Colonic mucosa (tissue), 4 donors: ENCODE data around the gene BMX. TPM values are rescaled to one million over a fixed set of nuclear protein-coding genes. Genes with fewer than 3 reads are reported as not detected.

Experiments used
- DNase-seq: peaks from one replicate; pipeline ENCODE4 v3.0.0-alpha.2; 2020
- H3K27ac ChIP-seq: fragments of 200-600 bp; one replicate; pipeline ENCODE4 v1.8.0; 2021
- H3K27me3 ChIP-seq: fragments of 200-600 bp; one replicate; pipeline ENCODE4 v1.8.0; 2021
- H3K36me3 ChIP-seq: fragments of 200-600 bp; one replicate; pipeline ENCODE4 v1.8.0; 2021
- H3K4me1 ChIP-seq: fragments of 200-600 bp; one replicate; pipeline ENCODE4 v1.8.0; 2021; ENCODE audit warnings: mild to moderate bottlenecking
- H3K4me3 ChIP-seq: fragments of 200-600 bp; one replicate; pipeline ENCODE4 v1.8.0; 2021
- H3K9ac ChIP-seq, 2 donors: one replicate each; pipeline ENCODE4 v1.7.0; 2013; ENCODE audit warnings: control low read depth in 2 of 2, low read depth in 2 of 2, low read length in 2 of 2
- H3K9me3 ChIP-seq: fragments of 200-600 bp; one replicate; pipeline ENCODE4 v1.8.0; 2021
- intact Hi-C: fragments of 100-400 bp; cut with DNase I; formaldehyde crosslinking; loops from one replicate; pipeline ENCODE4 v1.14.1; 2022
- total RNA-seq, 2 donors: library from RNA; stranded (reverse); fragmentation: NEBNext Ultra II Directional in 1 of 2; extraction: Animal tissue kit (Norgen Biotek cat#: 25700) in 1 of 2; gene quantifications; one replicate each; pipeline ENCODE4 v1.2.1, GENCODE V29; 2021
- TF ChIP-seq, protein P1 (sequence below): fragments of 200-600 bp; IDR thresholded peaks from one replicate; pipeline ENCODE4 v1.8.0; 2022; ENCODE audit warnings: antibody characterized with exemption, mild to moderate bottlenecking
- donor health status: healthy.
- donor health status: DM: no; HTN: no; CAD: no.
- donor health status: DM: no; HTN: no; CAD: no.

Gene BMX
- total RNA-seq, 2 donors from 2014 or later = 1.4 to 1.8 TPM

DNA sequence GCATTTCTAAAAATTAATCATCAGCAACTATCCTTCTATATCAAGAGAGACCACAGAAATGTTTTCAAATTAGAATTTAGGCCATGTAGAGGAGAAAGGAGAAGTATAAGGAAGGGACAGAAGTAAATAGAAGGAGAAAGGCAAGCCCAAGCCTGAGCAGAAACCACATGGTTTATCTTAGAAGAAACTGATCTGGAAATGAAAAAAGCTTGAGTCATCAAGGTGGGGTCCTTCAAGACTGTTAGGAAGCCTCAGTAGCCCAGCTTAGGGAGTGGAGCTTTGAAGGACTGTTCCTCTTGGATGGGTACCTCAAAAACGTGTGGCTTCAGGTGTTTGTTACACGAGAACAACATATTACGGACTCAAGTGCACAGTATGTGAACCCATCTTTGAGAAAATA, 4.5 kb downstream of the BMX start:
- H3K9ac ChIP-seq = no peak overlapping the region
- no peak for DNase-seq
- H3K4me1 ChIP-seq = no peaks in the 10 kb centered on the region
- H3K27me3 ChIP-seq = no peaks in the 10 kb centered on the region
- H3K9me3 ChIP-seq = no peaks in the 10 kb centered on the region
- intact Hi-C loops = no loop called here
- H3K4me3 ChIP-seq = no peak overlapping the region
- H3K36me3 ChIP-seq = no peaks in the 10 kb centered on the region
- TF ChIP-seq, protein P1, sequence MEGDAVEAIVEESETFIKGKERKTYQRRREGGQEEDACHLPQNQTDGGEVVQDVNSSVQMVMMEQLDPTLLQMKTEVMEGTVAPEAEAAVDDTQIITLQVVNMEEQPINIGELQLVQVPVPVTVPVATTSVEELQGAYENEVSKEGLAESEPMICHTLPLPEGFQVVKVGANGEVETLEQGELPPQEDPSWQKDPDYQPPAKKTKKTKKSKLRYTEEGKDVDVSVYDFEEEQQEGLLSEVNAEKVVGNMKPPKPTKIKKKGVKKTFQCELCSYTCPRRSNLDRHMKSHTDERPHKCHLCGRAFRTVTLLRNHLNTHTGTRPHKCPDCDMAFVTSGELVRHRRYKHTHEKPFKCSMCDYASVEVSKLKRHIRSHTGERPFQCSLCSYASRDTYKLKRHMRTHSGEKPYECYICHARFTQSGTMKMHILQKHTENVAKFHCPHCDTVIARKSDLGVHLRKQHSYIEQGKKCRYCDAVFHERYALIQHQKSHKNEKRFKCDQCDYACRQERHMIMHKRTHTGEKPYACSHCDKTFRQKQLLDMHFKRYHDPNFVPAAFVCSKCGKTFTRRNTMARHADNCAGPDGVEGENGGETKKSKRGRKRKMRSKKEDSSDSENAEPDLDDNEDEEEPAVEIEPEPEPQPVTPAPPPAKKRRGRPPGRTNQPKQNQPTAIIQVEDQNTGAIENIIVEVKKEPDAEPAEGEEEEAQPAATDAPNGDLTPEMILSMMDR = no peak
- no peak overlapping the region for H3K27ac ChIP-seq

DNA sequence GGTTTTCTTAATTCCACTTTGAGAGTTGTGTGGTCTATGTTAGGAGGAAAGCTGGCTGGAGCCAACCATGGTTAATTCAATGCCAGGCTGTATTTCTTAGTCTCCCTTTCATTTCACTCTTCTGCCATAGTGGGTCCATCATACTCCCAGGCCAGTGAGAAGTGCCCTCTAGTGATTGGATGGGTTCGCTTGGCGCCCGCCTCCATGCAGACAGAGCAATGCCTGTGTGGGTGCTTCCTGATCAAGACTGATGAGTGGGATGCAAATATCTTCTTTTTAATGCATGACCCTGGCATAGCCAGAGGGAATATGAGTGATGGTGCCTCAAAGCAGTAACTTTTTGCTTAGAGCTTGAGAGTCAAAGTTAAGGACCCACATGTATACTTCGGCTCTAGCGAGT, 6.4 kb downstream of the BMX start:
- no peak overlapping the region for H3K4me3 ChIP-seq
- H3K27ac ChIP-seq = no peak overlapping the region
- intact Hi-C loops = no loop called here
- DNase-seq = no peak
- no peaks in the 10 kb centered on the region for H3K27me3 ChIP-seq
- no peaks in the 10 kb centered on the region for H3K4me1 ChIP-seq
- no peaks in the 10 kb centered on the region for H3K36me3 ChIP-seq
- no peaks in the 10 kb centered on the region for H3K9me3 ChIP-seq
- TF ChIP-seq, protein P1 = no peak
- H3K9ac ChIP-seq = no peak overlapping the region

DNA sequence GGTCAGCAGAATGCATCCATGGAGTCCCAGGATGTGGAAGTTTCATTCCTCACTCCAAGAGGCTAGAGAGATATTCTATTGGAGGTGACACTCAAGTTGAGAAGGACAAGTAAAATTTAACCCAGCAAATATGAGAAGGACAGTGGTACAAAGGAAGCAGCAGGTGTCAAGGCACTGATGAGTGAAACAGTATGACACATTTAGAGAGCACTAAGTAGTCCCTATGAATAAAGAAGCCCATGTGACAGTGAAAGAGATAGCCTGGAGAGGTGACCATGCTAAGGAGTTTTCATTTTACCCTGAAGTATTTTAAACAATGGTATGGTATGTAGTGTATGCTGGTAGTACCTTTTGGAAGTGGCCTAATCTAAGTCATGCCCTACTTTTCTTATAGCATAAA, 9.2 kb downstream of the BMX start:
- intact Hi-C loops = no loop called here
- Histone ChIP-seq H3K27ac (no peak overlapping the region), H3K4me1 (no peaks in the 10 kb centered on the region), H3K27me3 (no peaks in the 10 kb centered on the region), H3K4me3 (no peak overlapping the region), H3K9ac (no peak overlapping the region), H3K9me3 (no peaks in the 10 kb centered on the region), H3K36me3 (no peaks in the 10 kb centered on the region)
- DNase-seq = no peak
- TF ChIP-seq, protein P1 = no peak

DNA sequence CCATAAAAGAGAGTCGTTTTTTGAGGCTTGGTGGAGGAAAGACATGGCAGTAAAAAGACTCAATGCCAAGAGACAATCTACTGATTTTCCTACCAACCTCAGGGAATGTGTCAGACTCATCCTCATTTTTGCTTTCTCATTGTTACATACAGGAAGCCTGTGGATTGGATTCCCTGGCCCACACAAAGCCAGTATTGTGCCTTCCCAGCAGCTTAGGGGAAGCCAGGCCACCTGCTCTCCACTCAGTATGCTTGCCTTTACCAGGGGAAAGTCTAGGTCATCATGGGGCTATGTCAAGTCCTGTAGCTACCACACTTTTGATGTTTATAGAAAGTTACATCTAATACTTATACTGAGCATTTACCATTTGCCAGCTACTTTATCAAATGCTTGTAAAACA, 11.0 kb downstream of the BMX start:
- no peak for DNase-seq
- Histone ChIP-seq H3K27ac (no peak overlapping the region), H3K9ac (no peak overlapping the region), H3K9me3 (no peaks in the 10 kb centered on the region), H3K36me3 (no peaks in the 10 kb centered on the region), H3K4me1 (no peaks in the 10 kb centered on the region), H3K4me3 (no peak overlapping the region), H3K27me3 (no peaks in the 10 kb centered on the region)
- TF ChIP-seq, protein P1 = no peak
- intact Hi-C loops = no loop called here

DNA sequence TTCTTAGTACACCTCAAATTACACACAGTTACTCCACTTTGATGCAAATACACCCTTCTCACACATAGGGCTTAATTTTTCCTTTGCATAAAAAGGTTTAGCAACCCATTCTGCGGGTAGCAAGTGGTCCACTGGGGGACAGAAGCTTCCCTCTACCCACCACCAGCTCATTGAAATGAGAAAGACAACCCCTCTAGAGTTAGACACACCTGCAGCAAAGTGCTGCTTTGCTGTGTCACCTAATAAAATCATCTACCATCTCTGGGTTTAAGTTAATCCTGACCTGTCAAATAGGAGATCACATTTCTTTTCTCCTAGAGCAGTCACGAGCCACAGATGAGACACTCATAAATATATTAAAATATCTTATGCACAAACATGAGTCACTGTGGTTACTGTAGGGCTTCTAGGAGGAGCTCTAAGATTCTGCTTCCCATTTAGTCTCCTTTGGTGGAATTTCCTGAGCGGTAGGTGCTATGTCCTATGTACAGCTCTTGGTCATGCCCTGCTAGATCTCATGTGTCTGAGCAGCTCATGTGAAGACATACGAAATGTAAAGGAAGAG, 11.9 kb downstream of the BMX start:
- Histone ChIP-seq H3K4me3 (no peak overlapping the region), H3K27ac (no peak overlapping the region), H3K36me3 (no peaks in the 10 kb centered on the region), H3K4me1 (no peaks in the 10 kb centered on the region), H3K9me3 (no peaks in the 10 kb centered on the region), H3K27me3 (no peaks in the 10 kb centered on the region), H3K9ac (no peak overlapping the region)
- intact Hi-C loops = no loop called here
- TF ChIP-seq, protein P1 = no peak
- no peak for DNase-seq
